NB4 (cell line): Measurements from ENCODE around the gene MORN1.

Experiments used
- CTCF ChIP-seq: IDR thresholded peaks from one replicate; pipeline ENCODE4 v1.5.1; 2012; ENCODE audit warnings: low read depth, low read length
- MAX ChIP-seq: IDR thresholded peaks from 2 replicates; pipeline ENCODE4 v1.6.1; 2011; ENCODE audit warnings: low read depth, low read length
- MYC ChIP-seq: IDR thresholded peaks from 2 replicates; pipeline ENCODE4 v1.6.1; 2011; ENCODE audit warnings: low read depth, low read length

GRCh38 chr1:2404890-2405511, 13.6 kb upstream of the MORN1 start:
- TF ChIP-seq MAX, result no peak
- TF ChIP-seq CTCF, result no peak
- TF ChIP-seq MYC, result no peak
